Cardiac muscle cell (in vitro differentiated cells and primary cell): ENCODE measurements around the gene SMARCC2. TPM values are rescaled to one million over a fixed set of nuclear protein-coding genes. Genes with fewer than 3 reads are reported as not detected.

Experiments used
- DNase-seq, 2 donors: peaks; one replicate each; pipeline versions ENCODE4 v3.0.0 to v3.0.0-alpha.2; 2010 to 2017; ENCODE audit warnings: low read depth in 1 of 2, low spot score in 1 of 2
- H3K27ac ChIP-seq: fragments of 200-600 bp; sonication (generic); 2 replicates; pipeline ENCODE4 v1.5.1; 2016
- H3K27me3 ChIP-seq: fragments of 200-600 bp; sonication (generic); 2 replicates; pipeline ENCODE4 v1.6.0; 2016; ENCODE audit warnings: control low read depth
- H3K36me3 ChIP-seq: fragments of 200-600 bp; sonication (generic); 2 replicates; pipeline ENCODE4 v1.5.1; 2016; ENCODE audit warnings: control low read depth
- H3K4me1 ChIP-seq: fragments of 200-600 bp; sonication (generic); 2 replicates; pipeline ENCODE4 v1.8.1; 2017; ENCODE audit warnings: low read depth, mild to moderate bottlenecking, mixed run types
- H3K4me3 ChIP-seq: fragments of 200-600 bp; sonication (generic); 2 replicates; pipeline ENCODE4 v1.5.1; 2016; ENCODE audit warnings: mild to moderate bottlenecking
- H3K9me3 ChIP-seq: fragments of 200-600 bp; sonication (generic); 2 replicates; pipeline ENCODE4 v1.5.1; 2017; ENCODE audit warnings: low read depth, mild to moderate bottlenecking, control low read depth
- CTCF ChIP-seq: IDR thresholded peaks from 2 replicates; pipeline ENCODE4 v1.5.1; 2012; ENCODE audit warnings: low read depth, mild to moderate bottlenecking, low read length
- polyA plus RNA-seq: library from polyadenylated mRNA; unstranded; fragments of >200 nt; fragmentation: Nextera tagmentation; extraction: Ambion mirVana; gene quantifications from 2 replicates; pipeline ENCODE4 v1.2.1, GENCODE V29; 2016
- total RNA-seq: library from RNA; depleted of rRNA; stranded (reverse); fragments of >200 nt; gene quantifications from 2 replicates; pipeline ENCODE4 v1.2.3, GENCODE V29; 2016

Gene SMARCC2
- total and polyA plus RNA-seq, 2 experiments from 2014 or later = 79.6 to 94.2 TPM

- peaks cover 6% of the 10 kb centered on the region for H3K36me3 ChIP-seq
- no peak for TF ChIP-seq CTCF
- peak in 1 of 2 donors; percentile 51 for DNase-seq
- no peaks in the 10 kb centered on the region for H3K27me3 ChIP-seq
- peak overlapping the region; percentile 46 for H3K27ac ChIP-seq
- peak overlapping the region; percentile 100 for H3K4me3 ChIP-seq
- peaks cover 9% of the 10 kb centered on the region for H3K4me1 ChIP-seq
- H3K9me3 ChIP-seq = no peaks in the 10 kb centered on the region
These were observed 1.4 kb upstream of the SMARCC2 start for GRCh38 chr12:56190695-56191155.

GRCh38 chr12:56189918-56190694 is 823 bp upstream of the SMARCC2 start:
- peak overlapping the region; percentile 73 for H3K27ac ChIP-seq
- peaks cover 9% of the 10 kb centered on the region for H3K4me1 ChIP-seq
- peaks cover 7% of the 10 kb centered on the region for H3K36me3 ChIP-seq
- H3K27me3 ChIP-seq = no peaks in the 10 kb centered on the region
- H3K4me3 ChIP-seq = peak overlapping the region; percentile 100
- no peaks in the 10 kb centered on the region for H3K9me3 ChIP-seq
- TF ChIP-seq CTCF = no peak
- peak; percentile 81 for DNase-seq

GRCh38 chr12:56188778-56189098 is 545 bp downstream of the SMARCC2 start:
- H3K36me3 ChIP-seq = peaks cover 19% of the 10 kb centered on the region
- no peak for TF ChIP-seq CTCF
- H3K27me3 ChIP-seq = no peaks in the 10 kb centered on the region
- peak overlapping the region; percentile 100 for H3K4me3 ChIP-seq
- no peaks in the 10 kb centered on the region for H3K9me3 ChIP-seq
- DNase-seq = no peak
- H3K27ac ChIP-seq = peak overlapping the region; percentile 81
- peaks cover 10% of the 10 kb centered on the region for H3K4me1 ChIP-seq

GRCh38 chr12:56188131-56188777 is 1.0 kb downstream of the SMARCC2 start:
- no peaks in the 10 kb centered on the region for H3K9me3 ChIP-seq
- peaks cover 24% of the 10 kb centered on the region for H3K36me3 ChIP-seq
- H3K4me1 ChIP-seq = peaks cover 15% of the 10 kb centered on the region
- no peak for DNase-seq
- peak overlapping the region; percentile 81 for H3K27ac ChIP-seq
- H3K4me3 ChIP-seq = peak overlapping the region; percentile 100
- TF ChIP-seq CTCF = no peak
- H3K27me3 ChIP-seq = no peaks in the 10 kb centered on the region

GRCh38 chr12:56186957-56187356 is 2.3 kb downstream of the SMARCC2 start:
- peaks cover 16% of the 10 kb centered on the region for H3K4me1 ChIP-seq
- no peak overlapping the region for H3K4me3 ChIP-seq
- no peaks in the 10 kb centered on the region for H3K27me3 ChIP-seq
- H3K36me3 ChIP-seq = peaks cover 29% of the 10 kb centered on the region
- TF ChIP-seq CTCF = no peak
- no peaks in the 10 kb centered on the region for H3K9me3 ChIP-seq
- DNase-seq = no peak
- no peak overlapping the region for H3K27ac ChIP-seq
